ENCODE measurements around the gene PFDN4. TPM values are rescaled to one million over a fixed set of nuclear protein-coding genes. Genes with fewer than 3 reads are reported as not detected.

PFDN4 gene
- total RNA-seq, 4 donors from 2014 or later, result 11.0 to 33.0 (median 28.0) TPM

DNA sequence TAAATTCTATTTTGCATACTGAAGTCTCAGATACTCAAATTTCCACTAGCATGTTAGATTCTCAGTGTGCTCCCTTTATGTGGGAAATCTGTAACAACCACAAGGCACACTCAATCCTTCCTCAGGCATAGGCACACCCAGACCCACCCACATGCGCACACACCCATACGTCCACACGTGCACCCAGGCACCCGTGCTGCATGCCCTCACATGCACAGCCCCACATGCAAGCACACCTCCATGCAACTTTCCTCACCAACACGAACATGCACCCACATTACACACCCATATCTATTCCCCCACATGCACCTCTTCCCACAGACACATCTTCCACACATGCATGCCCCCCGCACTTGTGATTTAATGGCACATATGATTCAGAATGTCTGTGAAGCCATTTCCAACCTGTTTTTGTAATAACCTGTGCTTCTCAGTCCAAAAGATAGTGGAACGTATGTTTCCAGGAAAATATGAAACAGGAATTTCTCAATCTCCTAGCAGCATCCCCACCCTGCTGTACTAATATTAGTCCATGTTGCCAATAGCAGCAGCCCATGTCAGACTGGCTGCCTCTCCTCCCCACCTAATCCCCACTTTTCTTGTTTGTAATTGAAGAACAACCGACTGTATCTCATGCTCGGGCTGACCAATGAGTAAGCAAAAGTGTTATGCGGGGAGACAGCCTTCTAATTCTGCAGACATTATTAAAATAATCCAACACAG lies 22.8 kb upstream of the PFDN4 start:
- no peaks in the 10 kb centered on the region for H3K36me3 ChIP-seq

DNA sequence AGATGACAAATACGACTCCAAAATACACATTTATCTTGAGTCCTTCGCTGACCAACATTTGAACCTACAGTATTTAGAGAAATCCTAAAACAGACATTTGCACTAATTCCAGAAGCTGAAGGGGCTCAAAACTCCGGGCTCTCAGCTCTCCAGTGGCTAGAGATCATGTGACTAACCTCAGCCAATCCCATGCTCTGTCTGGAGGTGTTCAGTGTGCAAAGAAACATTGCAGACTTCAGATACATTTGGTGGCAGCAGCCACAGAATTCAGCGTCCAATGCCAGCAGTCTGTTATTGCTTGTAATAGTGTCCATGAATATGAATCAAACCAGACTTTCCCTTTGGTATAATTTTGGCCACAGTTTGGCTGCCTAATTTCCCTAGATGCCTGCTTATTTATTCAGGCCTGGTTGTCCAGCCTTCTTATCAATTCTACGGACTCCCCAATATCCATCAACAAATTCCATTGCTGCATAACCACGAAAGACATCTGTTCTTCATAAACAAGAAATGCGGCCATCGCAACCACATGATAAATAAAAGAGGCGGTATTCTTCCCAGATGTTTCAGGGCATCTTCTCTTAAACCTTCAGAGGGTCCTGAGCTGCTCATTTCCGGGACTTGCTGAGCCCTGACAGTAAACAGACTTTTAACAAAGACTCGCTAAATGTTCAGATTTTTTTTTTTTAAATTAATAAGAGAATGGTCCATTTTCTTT lies 19.6 kb upstream of the PFDN4 start:
- no peaks in the 10 kb centered on the region for H3K9me3 ChIP-seq
- H3K4me3 ChIP-seq, result no peak overlapping the region
- H3K36me3 ChIP-seq, result no peaks in the 10 kb centered on the region
- no peaks in the 10 kb centered on the region for H3K4me1 ChIP-seq
- H3K27me3 ChIP-seq, result no peaks in the 10 kb centered on the region
- no peak for DNase-seq
- no peak for TF ChIP-seq POLR2A (IDR thresholded peaks at IDR 0.05)
- TF ChIP-seq, protein P1, sequence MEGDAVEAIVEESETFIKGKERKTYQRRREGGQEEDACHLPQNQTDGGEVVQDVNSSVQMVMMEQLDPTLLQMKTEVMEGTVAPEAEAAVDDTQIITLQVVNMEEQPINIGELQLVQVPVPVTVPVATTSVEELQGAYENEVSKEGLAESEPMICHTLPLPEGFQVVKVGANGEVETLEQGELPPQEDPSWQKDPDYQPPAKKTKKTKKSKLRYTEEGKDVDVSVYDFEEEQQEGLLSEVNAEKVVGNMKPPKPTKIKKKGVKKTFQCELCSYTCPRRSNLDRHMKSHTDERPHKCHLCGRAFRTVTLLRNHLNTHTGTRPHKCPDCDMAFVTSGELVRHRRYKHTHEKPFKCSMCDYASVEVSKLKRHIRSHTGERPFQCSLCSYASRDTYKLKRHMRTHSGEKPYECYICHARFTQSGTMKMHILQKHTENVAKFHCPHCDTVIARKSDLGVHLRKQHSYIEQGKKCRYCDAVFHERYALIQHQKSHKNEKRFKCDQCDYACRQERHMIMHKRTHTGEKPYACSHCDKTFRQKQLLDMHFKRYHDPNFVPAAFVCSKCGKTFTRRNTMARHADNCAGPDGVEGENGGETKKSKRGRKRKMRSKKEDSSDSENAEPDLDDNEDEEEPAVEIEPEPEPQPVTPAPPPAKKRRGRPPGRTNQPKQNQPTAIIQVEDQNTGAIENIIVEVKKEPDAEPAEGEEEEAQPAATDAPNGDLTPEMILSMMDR (IDR thresholded peaks at IDR 0.05), result no peak
- H3K27ac ChIP-seq, result no peak overlapping the region

More for the DNA sequence above, 22.8 kb upstream of the PFDN4 start:
- TF ChIP-seq, protein P1 (IDR thresholded peaks at IDR 0.05), result no peak
- Histone ChIP-seq H3K27me3 (no peaks in the 10 kb centered on the region), H3K4me1 (no peaks in the 10 kb centered on the region), H3K4me3 (no peak overlapping the region), H3K9me3 (no peaks in the 10 kb centered on the region), H3K27ac (no peak overlapping the region)
- DNase-seq, result no peak

DNA sequence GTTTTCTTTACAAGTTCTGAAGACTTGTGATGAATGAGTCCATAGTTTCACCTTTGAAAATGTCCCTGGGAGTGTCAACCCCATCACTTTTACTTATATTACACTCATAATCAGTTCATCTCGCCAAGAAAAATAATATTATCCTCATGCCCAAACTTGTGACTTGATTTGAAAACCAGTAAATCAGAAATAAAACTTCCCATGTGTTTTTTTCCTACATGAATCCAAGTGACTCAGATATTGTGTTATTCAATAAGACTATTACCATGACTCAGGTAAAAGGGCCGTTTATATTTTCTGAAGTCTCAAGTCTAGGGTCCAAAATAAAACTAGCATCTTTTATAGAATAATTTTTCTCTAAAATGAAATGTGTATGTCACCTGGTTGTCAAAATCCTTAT lies 18.3 kb upstream of the PFDN4 start:
- no peaks in the 10 kb centered on the region for H3K4me1 ChIP-seq
- TF ChIP-seq, protein P1 (IDR thresholded peaks at IDR 0.05), result no peak
- no peak for TF ChIP-seq POLR2A (IDR thresholded peaks at IDR 0.05)
- no peaks in the 10 kb centered on the region for H3K27me3 ChIP-seq
- no peak for DNase-seq
- no peak overlapping the region for H3K27ac ChIP-seq
- H3K9me3 ChIP-seq, result no peaks in the 10 kb centered on the region
- H3K36me3 ChIP-seq, result no peaks in the 10 kb centered on the region
- no peak overlapping the region for H3K4me3 ChIP-seq

DNA sequence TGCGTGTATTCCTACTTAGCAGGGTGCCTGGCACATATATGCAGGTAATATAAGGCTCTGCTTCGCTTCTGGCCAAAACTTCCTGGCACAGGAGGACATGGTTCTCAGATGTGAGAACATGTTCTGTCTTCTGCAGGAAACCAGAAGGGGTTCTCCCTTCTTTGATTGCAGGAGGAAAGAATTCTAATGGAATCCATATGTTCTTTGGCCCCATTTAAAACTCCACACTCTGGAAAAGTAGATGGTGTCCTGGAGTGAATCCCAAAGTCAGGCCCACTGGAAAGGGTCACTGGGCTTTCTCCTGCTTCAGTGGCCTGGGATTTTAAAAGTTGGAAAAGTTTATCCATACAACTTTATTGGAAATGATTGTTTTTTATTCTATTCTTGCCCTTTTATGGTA lies 17.7 kb upstream of the PFDN4 start:
- H3K9me3 ChIP-seq, result no peaks in the 10 kb centered on the region
- no peaks in the 10 kb centered on the region for H3K36me3 ChIP-seq
- H3K27ac ChIP-seq, result no peak overlapping the region
- H3K4me3 ChIP-seq, result no peak overlapping the region
- no peak for DNase-seq
- no peak for TF ChIP-seq POLR2A (IDR thresholded peaks at IDR 0.05)
- TF ChIP-seq, protein P1 (IDR thresholded peaks at IDR 0.05), result no peak
- no peaks in the 10 kb centered on the region for H3K27me3 ChIP-seq
- no peaks in the 10 kb centered on the region for H3K4me1 ChIP-seq

DNA sequence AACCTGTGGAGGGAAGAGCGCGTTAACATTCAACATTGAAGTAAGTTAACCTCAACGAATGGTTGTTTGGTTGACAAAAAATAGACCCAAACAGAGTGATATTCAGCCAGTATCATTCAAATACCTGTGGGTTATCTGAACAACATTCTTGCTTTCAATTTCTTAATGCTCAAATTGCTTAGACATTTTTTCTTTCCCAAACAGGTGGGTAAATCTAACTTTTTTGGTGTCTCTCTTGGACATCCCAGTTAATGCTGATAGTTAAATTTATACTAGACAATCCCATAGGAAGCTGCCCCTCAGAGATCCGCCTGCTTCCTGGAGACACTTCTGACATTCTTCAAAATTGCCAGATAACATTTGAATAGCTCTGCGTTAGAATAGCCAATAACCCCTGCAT lies 14.1 kb upstream of the PFDN4 start:
- Histone ChIP-seq H3K4me3 (no peak overlapping the region), H3K9me3 (no peaks in the 10 kb centered on the region), H3K36me3 (no peaks in the 10 kb centered on the region), H3K4me1 (no peaks in the 10 kb centered on the region), H3K27me3 (no peaks in the 10 kb centered on the region), H3K27ac (no peak overlapping the region)
- no peak for DNase-seq
- TF ChIP-seq, protein P1 (IDR thresholded peaks at IDR 0.05), result no peak
- TF ChIP-seq POLR2A (IDR thresholded peaks at IDR 0.05), result no peak
